ENCODE results near the gene TNRC18. TPM values are rescaled to one million over a fixed set of nuclear protein-coding genes. Genes with fewer than 3 reads are reported as not detected.

TNRC18 gene
- total and polyA plus RNA-seq, 2 of the 8 experiments (the other 6 are each of a cell fraction or from before 2014, with no cell fraction given) = 1.7 to 8.6 TPM

GRCh38 chr7:5420881-5421713 lies 2.5 kb downstream of the TNRC18 start (continued):
- TF ChIP-seq ATF2 (IDR thresholded peaks at IDR 0.05; ENCODE audit: low read length) = no peak
- no peak for TF ChIP-seq BRCA1 (IDR thresholded peaks at IDR 0.05; ENCODE audit: low read depth, low read length)
- TF ChIP-seq EZH2 (IDR thresholded peaks at IDR 0.05; ENCODE audit: low read depth, low read length, severe bottlenecking) = peak; percentile 88
- TF ChIP-seq TAF1 (IDR thresholded peaks at IDR 0.05; ENCODE audit: low read depth, low read length) = no peak
- no peak for TF ChIP-seq HDAC2 (IDR thresholded peaks at IDR 0.05; ENCODE audit: borderline replicate concordance in 1 of 2, low read depth in 2 of 2, low read length in 2 of 2)
